HEK293 (cell line): Measurements from ENCODE around the gene DENR.
A peak's percentile ranks its signal among the peaks of the same experiment; 100 is the strongest.
"Not testable (repeated sequence)": the region's sequence is repeated elsewhere in the genome, so short reads cannot be mapped to it uniquely, and the experiment has no call there.

Source experiments
- CTCF ChIA-PET: fragments of 350-600 bp; formaldehyde crosslinking; extraction: SDS; loops from one replicate; lab custom pipeline; 2021; ENCODE audit warnings: antibody characterized with exemption; lab: Yijun Ruan, JAX
- POLR2A ChIA-PET: fragments of 300-600 bp; formaldehyde crosslinking; extraction: SDS; loops from one replicate; lab custom pipeline; 2020; ENCODE audit warnings: antibody characterized with exemption, inconsistent platforms; lab: Yijun Ruan, JAX
- H3K27ac ChIP-seq: fragments of 200-500 bp; sonication (Bioruptor generic); 2 replicates; pipeline ENCODE4 v1.5.1; 2014; ENCODE audit warnings: low read depth, low read length, control low read depth, inconsistent platforms; ENCODE audit errors: extremely low read depth
- H3K36me3 ChIP-seq, 2 experiments: fragments of 200-500 bp in 1 of 2; sonication (Bioruptor generic) in 1 of 2; 1 replicate in 1 of 2; 2 replicates in 1 of 2; pipeline ENCODE4 v1.5.1; 2014 to 2017; ENCODE audit warnings: inconsistent platforms in 2 of 2, low read length in 2 of 2; ENCODE audit not compliant: control insufficient read depth in 2 of 2, insufficient read depth in 1 of 2
- H3K4me1 ChIP-seq: fragments of 200-500 bp; sonication (Bioruptor generic); 2 replicates; pipeline ENCODE4 v1.5.1; 2014; ENCODE audit warnings: mild to moderate bottlenecking, low read length, inconsistent platforms; ENCODE audit not compliant: control insufficient read depth, insufficient read depth
- H3K4me3 ChIP-seq: 2 replicates; pipeline ENCODE4 v1.5.1; 2011; ENCODE audit warnings: low read depth, mild to moderate bottlenecking, control low read depth, low read length, moderate library complexity
- H3K9me3 ChIP-seq: fragments of 200-500 bp; sonication (Bioruptor generic); 2 replicates; pipeline ENCODE4 v1.5.1; 2014; ENCODE audit warnings: low read depth, low read length, inconsistent platforms; ENCODE audit not compliant: control insufficient read depth, insufficient read depth
- BCL11B ChIP-seq: fragments of 450-650 bp; formaldehyde crosslinking; IDR thresholded peaks from 2 replicates; pipeline ENCODE4 v1.5.1; 2016; ENCODE audit warnings: low read depth, missing biosample characterization, missing genetic modification characterization
- IKZF3 ChIP-seq: fragments of 450-650 bp; IDR thresholded peaks from 2 replicates; pipeline ENCODE4 v1.5.0; 2018; ENCODE audit warnings: missing biosample characterization, mild to moderate bottlenecking, missing genetic modification characterization, moderate library complexity
- KLF10 ChIP-seq: fragments of 450-650 bp; IDR thresholded peaks from 2 replicates; pipeline ENCODE4 v1.5.1; 2018; ENCODE audit warnings: missing biosample characterization, mild to moderate bottlenecking, missing genetic modification characterization
- MZF1 ChIP-seq: fragments of 450-650 bp; formaldehyde crosslinking; IDR thresholded peaks from 2 replicates; pipeline ENCODE4 v1.5.1; 2017; ENCODE audit warnings: missing biosample characterization, missing genetic modification characterization, borderline replicate concordance
- RBAK ChIP-seq: fragments of 450-650 bp; formaldehyde crosslinking; IDR thresholded peaks from 2 replicates; pipeline ENCODE4 v1.5.1; 2016; ENCODE audit warnings: missing biosample characterization, missing genetic modification characterization
- SP2 ChIP-seq: fragments of 450-650 bp; formaldehyde crosslinking; IDR thresholded peaks from 2 replicates; pipeline ENCODE4 v1.5.1; 2016; ENCODE audit warnings: missing biosample characterization, missing genetic modification characterization
- TCF7L2 ChIP-seq: IDR thresholded peaks from 2 replicates; pipeline ENCODE4 v1.6.1; 2011; ENCODE audit warnings: low read depth, mild to moderate bottlenecking, inconsistent platforms, low read length, moderate library complexity, borderline replicate concordance
- ZBTB17 ChIP-seq: fragments of 450-650 bp; formaldehyde crosslinking; IDR thresholded peaks from 2 replicates; pipeline ENCODE4 v1.5.1; 2016; ENCODE audit warnings: missing biosample characterization, missing genetic modification characterization
- ZFP41 ChIP-seq: fragments of 450-650 bp; formaldehyde crosslinking; IDR thresholded peaks from 2 replicates; pipeline ENCODE4 v1.5.1; 2016; ENCODE audit warnings: missing biosample characterization, missing genetic modification characterization, borderline replicate concordance
- ZNF10 ChIP-seq: fragments of 450-650 bp; formaldehyde crosslinking; IDR thresholded peaks from 2 replicates; pipeline ENCODE4 v1.5.1; 2017; ENCODE audit warnings: missing biosample characterization, missing genetic modification characterization
- ZNF140 ChIP-seq: fragments of 450-650 bp; formaldehyde crosslinking; IDR thresholded peaks from 2 replicates; pipeline ENCODE4 v1.5.1; 2016; ENCODE audit warnings: missing biosample characterization, missing genetic modification characterization
- ZNF19 ChIP-seq: fragments of 450-650 bp; formaldehyde crosslinking; IDR thresholded peaks from 2 replicates; pipeline ENCODE4; 2016; ENCODE audit warnings: missing biosample characterization, missing genetic modification characterization, low read depth
- ZNF214 ChIP-seq: fragments of 450-650 bp; formaldehyde crosslinking; IDR thresholded peaks from 2 replicates; pipeline ENCODE4 v1.5.1; 2017; ENCODE audit warnings: missing biosample characterization, mild to moderate bottlenecking, missing genetic modification characterization, borderline replicate concordance
- ZNF248 ChIP-seq: fragments of 450-650 bp; formaldehyde crosslinking; IDR thresholded peaks from 2 replicates; pipeline ENCODE4 v1.5.1; 2017; ENCODE audit warnings: missing biosample characterization, missing genetic modification characterization
- ZNF335 ChIP-seq: fragments of 450-650 bp; formaldehyde crosslinking; conservative IDR thresholded peaks from 2 replicates; pipeline ENCODE4 v1.5.1; 2016; ENCODE audit warnings: missing biosample characterization, missing genetic modification characterization
- ZNF366 ChIP-seq: fragments of 450-650 bp; formaldehyde crosslinking; conservative IDR thresholded peaks from 2 replicates; pipeline ENCODE4 v1.5.1; 2016; ENCODE audit warnings: missing biosample characterization, missing genetic modification characterization
- ZNF433 ChIP-seq: fragments of 450-650 bp; formaldehyde crosslinking; IDR thresholded peaks from 2 replicates; pipeline ENCODE4 v1.5.1; 2016; ENCODE audit warnings: missing biosample characterization, missing genetic modification characterization, low read depth
- ZNF664 ChIP-seq: fragments of 450-650 bp; formaldehyde crosslinking; IDR thresholded peaks from 2 replicates; pipeline ENCODE4 v1.5.1; 2016; ENCODE audit warnings: missing biosample characterization, missing genetic modification characterization
- ZNF792 ChIP-seq: fragments of 450-650 bp; formaldehyde crosslinking; IDR thresholded peaks from 2 replicates; pipeline ENCODE4 v1.5.1; 2016; ENCODE audit warnings: missing biosample characterization, missing genetic modification characterization
- TF ChIP-seq, protein P1 (sequence below): fragments of 450-650 bp; formaldehyde crosslinking; IDR thresholded peaks from 2 replicates; pipeline ENCODE4 v1.5.1; 2017; ENCODE audit warnings: missing biosample characterization, missing genetic modification characterization
- TF ChIP-seq, protein P2 (sequence below): fragments of 450-650 bp; formaldehyde crosslinking; IDR thresholded peaks from 2 replicates; pipeline ENCODE4 v1.5.1; 2016; ENCODE audit warnings: missing biosample characterization, missing genetic modification characterization, low read depth

Gene DENR

DNA sequence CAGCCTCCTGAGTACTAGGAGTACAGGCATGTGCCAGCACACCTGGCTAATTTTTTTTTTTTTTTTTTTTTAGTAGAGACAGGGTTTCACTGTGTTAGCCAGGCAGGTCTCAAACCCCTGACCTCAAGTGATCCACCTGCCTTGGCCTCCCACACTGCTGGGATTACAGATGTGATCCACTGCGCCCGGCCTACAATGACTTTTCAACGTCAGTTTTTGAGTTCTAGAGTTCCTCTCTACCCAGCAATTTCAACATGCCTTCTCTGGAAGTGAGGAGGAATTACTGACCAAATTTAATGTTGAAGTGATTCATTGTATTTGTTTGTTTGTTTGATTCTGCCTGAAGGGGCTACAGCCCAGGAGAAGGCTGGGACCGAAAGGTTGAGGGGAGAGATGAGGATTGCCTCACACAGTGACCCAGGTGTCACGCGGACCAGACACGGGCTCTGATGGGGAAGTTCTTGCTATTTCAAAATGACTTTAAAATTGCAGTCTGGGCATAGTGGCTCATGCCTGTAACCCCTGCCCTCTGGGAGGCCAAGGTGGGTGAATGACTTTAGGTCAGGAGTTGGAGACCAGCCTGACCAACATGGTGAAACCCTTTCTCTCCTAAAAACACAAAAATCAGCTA is 8.6 kb upstream of the DENR start:
- no peak overlapping the region for H3K4me3 ChIP-seq
- ChIA-PET CTCF (no interaction called here), POLR2A (no interaction called here)
- no peak for TF ChIP-seq ZNF248 (tag by site-specific recombination)
- TF ChIP-seq ZNF792 = no peak
- TF ChIP-seq KLF10 (tag by site-specific recombination) = no peak
- TF ChIP-seq RBAK (tag by site-specific recombination) = no peak
- TF ChIP-seq, protein P1, sequence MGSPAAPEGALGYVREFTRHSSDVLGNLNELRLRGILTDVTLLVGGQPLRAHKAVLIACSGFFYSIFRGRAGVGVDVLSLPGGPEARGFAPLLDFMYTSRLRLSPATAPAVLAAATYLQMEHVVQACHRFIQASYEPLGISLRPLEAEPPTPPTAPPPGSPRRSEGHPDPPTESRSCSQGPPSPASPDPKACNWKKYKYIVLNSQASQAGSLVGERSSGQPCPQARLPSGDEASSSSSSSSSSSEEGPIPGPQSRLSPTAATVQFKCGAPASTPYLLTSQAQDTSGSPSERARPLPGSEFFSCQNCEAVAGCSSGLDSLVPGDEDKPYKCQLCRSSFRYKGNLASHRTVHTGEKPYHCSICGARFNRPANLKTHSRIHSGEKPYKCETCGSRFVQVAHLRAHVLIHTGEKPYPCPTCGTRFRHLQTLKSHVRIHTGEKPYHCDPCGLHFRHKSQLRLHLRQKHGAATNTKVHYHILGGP (tag by site-specific recombination) = no peak
- TF ChIP-seq, protein P2, sequence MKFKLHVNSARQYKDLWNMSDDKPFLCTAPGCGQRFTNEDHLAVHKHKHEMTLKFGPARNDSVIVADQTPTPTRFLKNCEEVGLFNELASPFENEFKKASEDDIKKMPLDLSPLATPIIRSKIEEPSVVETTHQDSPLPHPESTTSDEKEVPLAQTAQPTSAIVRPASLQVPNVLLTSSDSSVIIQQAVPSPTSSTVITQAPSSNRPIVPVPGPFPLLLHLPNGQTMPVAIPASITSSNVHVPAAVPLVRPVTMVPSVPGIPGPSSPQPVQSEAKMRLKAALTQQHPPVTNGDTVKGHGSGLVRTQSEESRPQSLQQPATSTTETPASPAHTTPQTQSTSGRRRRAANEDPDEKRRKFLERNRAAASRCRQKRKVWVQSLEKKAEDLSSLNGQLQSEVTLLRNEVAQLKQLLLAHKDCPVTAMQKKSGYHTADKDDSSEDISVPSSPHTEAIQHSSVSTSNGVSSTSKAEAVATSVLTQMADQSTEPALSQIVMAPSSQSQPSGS (tag by site-specific recombination) = no peak
- no peaks in the 10 kb centered on the region for H3K4me1 ChIP-seq
- no peak overlapping the region for H3K27ac ChIP-seq
- no peaks in the 10 kb centered on the region for H3K9me3 ChIP-seq
- no peaks in the 10 kb centered on the region for H3K36me3 ChIP-seq

DNA sequence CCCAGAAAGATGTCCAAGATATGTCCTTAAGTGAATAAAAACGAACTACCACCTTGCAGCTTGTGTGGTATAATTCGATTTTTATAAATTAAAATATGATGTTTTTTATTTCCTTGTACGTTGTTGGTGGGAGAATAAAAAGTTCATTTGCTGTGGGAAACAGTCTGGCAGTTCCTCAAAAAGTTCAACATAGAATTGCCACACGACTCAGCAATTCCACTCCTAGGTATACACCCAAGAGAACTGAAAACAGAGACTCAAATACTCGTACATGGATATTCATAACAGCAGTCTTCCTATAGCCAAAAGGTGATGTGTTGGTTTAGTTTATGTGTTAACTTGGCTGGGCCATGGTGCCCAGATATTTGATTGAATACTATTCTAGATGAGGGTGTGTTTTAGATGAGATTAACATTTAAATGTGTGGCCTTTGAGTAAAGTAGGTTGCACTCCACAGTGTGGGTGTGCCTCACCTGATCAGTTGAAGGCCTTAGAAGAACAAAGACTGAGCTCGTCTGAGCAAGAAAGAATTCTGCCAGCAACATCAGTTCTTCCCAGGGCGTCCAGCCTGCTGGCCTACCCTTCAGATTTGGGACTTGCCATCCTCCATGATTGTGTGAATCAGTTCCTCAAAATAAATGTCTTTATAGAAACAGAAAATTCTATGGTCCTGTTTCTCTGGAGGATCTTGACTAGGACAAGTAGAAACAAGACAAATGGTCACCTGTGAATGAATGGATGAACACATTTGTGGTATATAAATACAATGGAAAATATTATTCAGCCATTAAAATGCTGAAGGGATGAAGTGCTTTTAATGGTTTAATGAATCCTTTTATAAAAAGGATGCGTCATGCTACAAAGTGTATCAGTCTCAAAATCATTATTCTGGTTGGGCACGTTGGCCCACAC is 5.1 kb upstream of the DENR start:
- CTCF ChIA-PET = interaction anchor here (0.9 kb wide), 1 partner anchor 109 kb away, joined by 3 read pairs; no protein-coding TSS in a partner anchor
- Histone ChIP-seq H3K4me1 (no peaks in the 10 kb centered on the region), H3K36me3 (no peaks in the 10 kb centered on the region), H3K4me3 (no peak overlapping the region), H3K9me3 (no peaks in the 10 kb centered on the region)
- POLR2A ChIA-PET = interaction anchor here (0.6 kb wide), 1 partner anchor 616 kb away, joined by 3 read pairs; no protein-coding TSS in a partner anchor
- TF ChIP-seq ZNF366 (tag by site-specific recombination) = no peak
- peak; percentile 94 for TF ChIP-seq ZNF10 (tag by site-specific recombination)
- TF ChIP-seq ZNF664 (tag by site-specific recombination) = 0 out of 2 replicates have a peak, but pooled peaks have one; percentile 6
- TF ChIP-seq ZNF433 (tag by site-specific recombination) = no peak
- no peak for TF ChIP-seq ZNF19 (tag by site-specific recombination)
- peak; percentile 58; the same call in 1 of the 2 replicates for TF ChIP-seq ZNF140
- TF ChIP-seq ZNF214 = no peak
- TF ChIP-seq, all 188 proteins: peak for 3
- no peak overlapping the region for H3K27ac ChIP-seq

DNA sequence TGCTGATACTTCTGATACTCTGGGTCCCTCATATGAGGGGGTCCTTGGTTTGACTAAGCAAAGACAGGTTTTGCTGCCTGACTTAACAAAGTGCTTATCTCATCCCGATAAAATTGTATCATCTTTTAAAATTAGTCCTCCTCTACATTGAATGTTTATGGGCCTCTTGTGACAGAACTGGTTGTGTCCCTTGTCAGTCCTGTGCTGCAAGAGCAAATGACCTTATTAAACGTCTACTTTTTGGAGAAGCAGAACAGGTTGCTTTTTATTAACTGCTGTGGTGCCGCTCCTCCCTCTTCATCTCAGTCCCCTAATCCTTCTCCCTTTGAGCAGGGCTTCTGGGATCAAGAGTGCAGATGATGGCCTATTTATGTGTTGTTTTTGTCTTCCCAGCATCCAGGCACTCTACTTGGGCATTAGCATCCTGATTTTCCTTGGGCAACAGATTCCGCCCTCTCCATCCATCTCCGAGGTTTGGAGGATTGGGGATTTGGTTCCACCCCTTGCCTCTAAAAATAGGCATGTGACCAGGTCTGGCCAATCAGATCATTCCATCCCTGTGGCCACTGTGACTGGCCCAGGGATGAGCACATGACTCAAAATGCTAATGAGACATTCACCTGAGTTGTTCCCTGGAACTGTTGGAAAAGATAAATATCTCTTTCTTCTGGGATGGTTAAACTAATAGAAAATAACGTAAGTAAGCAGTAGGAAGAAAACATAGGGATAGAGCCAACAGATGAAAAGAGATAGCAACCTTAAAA is 2.9 kb upstream of the DENR start:
- no peak overlapping the region for H3K27ac ChIP-seq
- TF ChIP-seq ZFP41 (tag by site-specific recombination) (no peak), BCL11B (tag by site-specific recombination) (no peak), IKZF3 (0 out of 2 replicates have a peak, but pooled peaks have one; percentile 36), SP2 (tag by site-specific recombination) (0 out of 2 replicates have a peak, but pooled peaks have one; percentile 16), ZNF335 (tag by site-specific recombination) (peak; percentile 20; the same call in 1 of the 2 replicates), MZF1 (tag by site-specific recombination) (peak; percentile 69), TCF7L2 (no peak), ZBTB17 (tag by site-specific recombination) (peak; percentile 79)
- peaks cover 8 to 15% of the 10 kb centered on the region in 2 experiments for H3K36me3 ChIP-seq
- ChIA-PET POLR2A (interaction anchor here (0.6 kb wide), 1 partner anchor 200 kb away, joined by 3 read pairs; no protein-coding TSS in a partner anchor), CTCF (interaction anchor here (1.3 kb wide), 1 partner anchor 112 kb away, joined by 5 read pairs; no protein-coding TSS in a partner anchor)
- H3K9me3 ChIP-seq = no peaks in the 10 kb centered on the region
- no peak overlapping the region for H3K4me3 ChIP-seq
- peaks cover 4% of the 10 kb centered on the region; the same call in 1 of the 2 replicates for H3K4me1 ChIP-seq

DNA sequence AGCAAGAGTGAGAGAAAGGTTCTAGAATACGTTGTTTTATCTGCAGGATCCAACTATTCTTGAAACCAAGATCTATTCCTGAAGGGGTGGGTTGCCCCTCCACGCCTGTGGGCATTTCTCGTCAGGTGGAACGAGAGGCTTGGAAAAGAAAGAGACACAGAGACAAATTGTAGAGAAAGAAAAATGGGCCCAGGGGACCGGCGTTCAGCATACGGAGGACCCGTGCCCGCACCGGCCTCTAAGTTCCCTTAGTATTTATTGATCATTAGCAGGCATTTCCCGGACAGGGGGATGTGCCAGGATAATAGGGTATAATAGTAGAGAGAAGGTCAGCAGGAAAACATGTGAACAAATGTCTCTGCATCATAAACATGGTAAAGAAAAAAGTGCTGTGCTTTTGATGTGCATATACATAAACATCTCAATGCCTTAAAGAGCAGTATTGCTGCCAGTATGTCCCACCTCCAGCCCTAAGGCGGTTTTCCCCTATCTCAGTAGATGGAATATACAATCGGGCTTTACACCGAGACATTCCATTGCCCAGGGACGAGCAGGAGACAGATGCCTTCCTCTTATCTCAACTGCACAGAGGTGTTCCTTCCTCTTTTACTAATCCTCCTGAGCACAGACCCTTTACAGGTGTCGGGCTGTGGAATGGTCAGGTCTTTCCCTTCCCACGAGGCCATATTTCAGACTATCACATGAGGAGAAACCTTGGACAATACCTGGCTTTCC is 1.7 kb upstream of the DENR start:
- H3K36me3 ChIP-seq = peaks cover 20 to 27% of the 10 kb centered on the region in 2 experiments
- H3K27ac ChIP-seq, H3K4me1 ChIP-seq, H3K4me3 ChIP-seq, CTCF ChIA-PET, POLR2A ChIA-PET, H3K9me3 ChIP-seq: not testable (repeated sequence)
